Endothelial cell of umbilical vein (primary cell): ENCODE results near the gene AARS2. TPM values are rescaled to one million over a fixed set of nuclear protein-coding genes. Genes with fewer than 3 reads are reported as not detected.

ENCODE experiments used
- BruUV-seq: library from RNA; stranded (reverse); fragments of 400-500 nt; replicated peaks from 2 replicates; lab custom pipeline; 2021; lab: Mats Ljungman, UMichigan
- CTCF ChIA-PET: fragments of 300-600, 350-600 bp; sonication (Branson Sonifier 250); formaldehyde crosslinking; loops from one replicate; lab custom pipeline; 2021; ENCODE audit warnings: antibody characterized with exemption, inconsistent platforms; lab: Charles Lee
- POLR2A ChIA-PET: fragments of 300-600, 350-600 bp; sonication (Branson Sonifier 250); formaldehyde crosslinking; loops from one replicate; lab custom pipeline; 2021; ENCODE audit warnings: antibody characterized with exemption, inconsistent platforms; lab: Charles Lee
- DNase-seq: peaks from one replicate; pipeline ENCODE4 v3.0.0-alpha.2; 2011; ENCODE audit warnings: low read depth, low spot score
- FAIRE-seq: peaks from 2 replicates; lab custom pipeline; 2011; peaks lifted over from hg19 to GRCh38; lab: Jason Lieb, UNC
- H2AFZ ChIP-seq: 2 replicates; pipeline ENCODE4 v1.6.0; 2012; ENCODE audit warnings: low read depth, low read length, control low read depth, inconsistent platforms
- H3K27ac ChIP-seq: 2 replicates; pipeline ENCODE4 v1.5.1; 2011; ENCODE audit warnings: low read depth, mild to moderate bottlenecking, control low read depth, low read length, moderate library complexity; ENCODE audit not compliant: insufficient read depth
- H3K27me3 ChIP-seq, 2 experiments: 2 replicates each; pipeline versions ENCODE4 v1.6.0 to v1.6.1; 2011; ENCODE audit warnings: low read length in 2 of 2, mixed read lengths in 1 of 2; ENCODE audit not compliant: control insufficient read depth in 2 of 2, insufficient read depth in 2 of 2
- H3K36me3 ChIP-seq, 2 experiments: 2 replicates in 1 of 2; 3 replicates in 1 of 2; pipeline ENCODE4 v1.5.1; 2011; ENCODE audit warnings: low read length in 2 of 2, mild to moderate bottlenecking in 1 of 2, moderate library complexity in 1 of 2; ENCODE audit not compliant: control insufficient read depth in 2 of 2, insufficient read depth in 2 of 2; ENCODE audit errors: extremely low read depth in 1 of 2
- H3K4me1 ChIP-seq: 3 replicates; pipeline ENCODE4 v1.5.1; 2011; ENCODE audit warnings: mild to moderate bottlenecking, low read length; ENCODE audit not compliant: control insufficient read depth, insufficient read depth; ENCODE audit errors: extremely low read depth
- H3K4me2 ChIP-seq: 2 replicates; pipeline ENCODE4 v1.6.1; 2011; ENCODE audit warnings: low read length, control low read depth, mixed read lengths; ENCODE audit not compliant: insufficient read depth
- H3K4me3 ChIP-seq, 3 experiments: fragments of 200-600 bp in 1 of 3; sonication (generic), shearing (Covaris generic) in 1 of 3; replicated peaks in 1 of 3; 2 replicates each; pipeline ENCODE4 v1.5.1; 2011 to 2016; ENCODE audit warnings: control low read depth in 3 of 3, low read length in 3 of 3, mild to moderate bottlenecking in 2 of 3, inconsistent platforms in 1 of 3, low read depth in 1 of 3, moderate library complexity in 1 of 3; ENCODE audit not compliant: insufficient read depth in 1 of 3
- H3K79me2 ChIP-seq: 2 replicates; pipeline ENCODE4 v1.6.0; 2012; ENCODE audit warnings: low read length, inconsistent platforms; ENCODE audit not compliant: control insufficient read depth, insufficient read depth
- H3K9ac ChIP-seq: replicated peaks from 2 replicates; pipeline ENCODE3; 2011; ENCODE audit warnings: low read length, control low read depth; ENCODE audit not compliant: insufficient read depth; ENCODE audit errors: extremely low read depth
- H3K9me1 ChIP-seq: replicated peaks from 3 replicates; pipeline ENCODE4 v1.6.0; 2011; ENCODE audit warnings: mild to moderate bottlenecking, low read length; ENCODE audit not compliant: control insufficient read depth, insufficient read depth; ENCODE audit errors: extremely low read depth
- H3K9me3 ChIP-seq: replicated peaks from 2 replicates; pipeline ENCODE4 v1.5.1; 2012; ENCODE audit warnings: low read length, inconsistent platforms; ENCODE audit not compliant: control insufficient read depth, insufficient read depth
- H4K20me1 ChIP-seq: replicated peaks from 2 replicates; pipeline ENCODE3; 2011; ENCODE audit warnings: mild to moderate bottlenecking, low read length; ENCODE audit not compliant: control insufficient read depth, insufficient read depth; ENCODE audit errors: extremely low read depth
- CTCF ChIP-seq, 2 donors: IDR thresholded peaks; 1 replicate in 1 of 2; 2 replicates in 1 of 2; pipeline ENCODE4 v1.5.1; 2011; ENCODE audit warnings: low read length in 2 of 2, mild to moderate bottlenecking in 2 of 2, moderate library complexity in 2 of 2, control low read depth in 1 of 2, inconsistent platforms in 1 of 2, low read depth in 1 of 2; ENCODE audit not compliant: insufficient read depth in 1 of 2; ENCODE audit errors: extremely low read depth in 1 of 2
- EZH2 ChIP-seq: IDR thresholded peaks from 2 replicates; pipeline ENCODE4 v1.6.1; 2012; ENCODE audit warnings: borderline replicate concordance, low read depth, mild to moderate bottlenecking, moderate library complexity, low read length, inconsistent platforms; ENCODE audit not compliant: severe bottlenecking
- FOS ChIP-seq: IDR thresholded peaks from 2 replicates; pipeline ENCODE4 v1.6.1; 2011; ENCODE audit warnings: mild to moderate bottlenecking, low read length, moderate library complexity, borderline replicate concordance; ENCODE audit not compliant: insufficient read depth
- GATA2 ChIP-seq: IDR thresholded peaks from 2 replicates; pipeline ENCODE4 v1.7.0; 2011; ENCODE audit warnings: low read depth, mild to moderate bottlenecking, moderate library complexity, mixed read lengths, low read length; ENCODE audit not compliant: insufficient read length, insufficient read depth
- JUN ChIP-seq: IDR thresholded peaks from 2 replicates; pipeline ENCODE4 v1.6.1; 2011; ENCODE audit warnings: borderline replicate concordance, low read depth; ENCODE audit not compliant: insufficient read length, insufficient read depth
- MYC ChIP-seq: IDR thresholded peaks from one replicate; pipeline ENCODE4 v1.6.1; 2011; ENCODE audit warnings: mild to moderate bottlenecking, low read depth, low read length
- POLR2A ChIP-seq: IDR thresholded peaks from 2 replicates; pipeline ENCODE4 v1.6.1; 2012; ENCODE audit warnings: low read depth, mild to moderate bottlenecking, control low read depth, low read length
- POLR2AphosphoS5 ChIP-seq: IDR thresholded peaks from 2 replicates; pipeline ENCODE4 v1.6.1; 2012; ENCODE audit warnings: low read depth, mild to moderate bottlenecking, control low read depth, low read length, moderate library complexity; ENCODE audit not compliant: insufficient read depth
- dilution Hi-C: fragments of 300-500 bp; cut with MboI; formaldehyde crosslinking; loops from one replicate; pipeline ENCODE4 v1.15.0; 2019; ENCODE audit warnings: low sequenced_read_pairs; ENCODE audit not compliant: extremely low pct_ligation_motif_present
- intact Hi-C: fragments of 100-400 bp; cut with micrococcal nuclease; formaldehyde crosslinking; loops from one replicate; pipeline ENCODE4 v1.10.0; 2022
- polyA plus RNA-seq, 4 experiments: library from polyadenylated mRNA; depleted of rRNA in 3 of 4; stranded (reverse) in 3 of 4; unstranded in 1 of 4; fragments of >200 nt; gene quantifications; 2 replicates each; pipeline versions ENCODE4 v1.2.1 to v1.2.3, GENCODE V29; 2011 to 2012; ENCODE audit warnings: missing spikeins in 1 of 4
- total RNA-seq: library from RNA; stranded (reverse); gene quantifications from 2 replicates; pipeline ENCODE4 v1.2.3, GENCODE V29; 2021
- TF ChIP-seq, protein P1 (sequence below): IDR thresholded peaks from 2 replicates; pipeline ENCODE4 v1.6.1; 2011; ENCODE audit not compliant: insufficient read depth, insufficient read length

AARS2 gene
- total and polyA plus RNA-seq, 2 donors (not counting 3 experiments of a cell fraction or from before 2014, with no cell fraction given): 8.3 to 17.9 TPM

- H3K36me3 ChIP-seq: no peaks in the 10 kb centered on the region
- intact Hi-C loops (no loop called here), dilution Hi-C loops (no loop called here)
- no peaks in the 10 kb centered on the region for H3K79me2 ChIP-seq
- ChIA-PET CTCF (no interaction called here), POLR2A (no interaction called here)
- H3K9me1 ChIP-seq: no peaks in the 10 kb centered on the region
- no peak overlapping the region for H3K4me2 ChIP-seq
- no TSS peak for BruUV-seq
- DNase-seq (no peak), FAIRE-seq (no peak)
- no peak overlapping the region for H2AFZ ChIP-seq
- peaks cover 25 to 38% of the 10 kb centered on the region in 2 experiments for H3K27me3 ChIP-seq
- H4K20me1 ChIP-seq: no peaks in the 10 kb centered on the region
- no peaks in the 10 kb centered on the region for H3K9me3 ChIP-seq
- no peaks in the 10 kb centered on the region for H3K4me1 ChIP-seq
- TF ChIP-seq FOS (no peak), GATA2 (no peak), POLR2A (no peak), POLR2AphosphoS5 (no peak), JUN (no peak), EZH2 (no peak), CTCF (IDR thresholded peaks at IDR 0.05; ENCODE audit: extremely low read depth in 1 of 2, insufficient read depth in 1 of 2, low read depth in 1 of 2, low read length in 2 of 2) (no peak), MYC (no peak)
- TF ChIP-seq, protein P1, sequence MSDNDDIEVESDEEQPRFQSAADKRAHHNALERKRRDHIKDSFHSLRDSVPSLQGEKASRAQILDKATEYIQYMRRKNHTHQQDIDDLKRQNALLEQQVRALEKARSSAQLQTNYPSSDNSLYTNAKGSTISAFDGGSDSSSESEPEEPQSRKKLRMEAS: no peak
- H3K27ac ChIP-seq: no peak overlapping the region
- H3K4me3 ChIP-seq: no peak overlapping the region
- H3K9ac ChIP-seq: no peak overlapping the region
Measured at GRCh38 chr6:44333942-44334341, 20.8 kb upstream of the AARS2 start.
